GM21529 (cell line): ENCODE data around the gene CCR9.

Experiments used
- ATAC-seq: cut with Tn5 transposase; IDR thresholded peaks from one replicate; pipeline ENCODE4 v1.9.1; 2021; ENCODE audit not compliant: unreplicated experiment

CCR9 gene

GRCh38 chr3:45950686-45951600, 64.6 kb downstream of the CCR9 start:
- no peak for ATAC-seq

GRCh38 chr3:45951946-45952345, 65.6 kb downstream of the CCR9 start:
- ATAC-seq, result no peak

GRCh38 chr3:45952456-45952855, 66.1 kb downstream of the CCR9 start:
- no peak for ATAC-seq
